GM12864 (cell line): ENCODE results near the gene TP53I11.

ENCODE experiments used
- DNase-seq: peaks from one replicate; pipeline ENCODE4 v3.0.0-alpha.2; 2011; ENCODE audit warnings: low read depth
- H3K4me3 ChIP-seq: 2 replicates; pipeline ENCODE4 v1.5.1; 2011; ENCODE audit warnings: mild to moderate bottlenecking, low read depth, low read length, control low read depth
- CTCF ChIP-seq: IDR thresholded peaks from 2 replicates; pipeline ENCODE4 v1.5.1; 2011; ENCODE audit warnings: low read depth, mild to moderate bottlenecking, moderate library complexity, low read length, control low read depth, inconsistent platforms; ENCODE audit errors: missing control alignments

Gene TP53I11

GRCh38 chr11:44978961-44979331, 28.3 kb upstream of the TP53I11 start:
- no peak for TF ChIP-seq CTCF
- H3K4me3 ChIP-seq: no peak overlapping the region
- no peak for DNase-seq

GRCh38 chr11:44978274-44978960, 27.7 kb upstream of the TP53I11 start:
- TF ChIP-seq CTCF: no peak
- no peak overlapping the region for H3K4me3 ChIP-seq
- no peak for DNase-seq

GRCh38 chr11:44977493-44977984, 26.9 kb upstream of the TP53I11 start:
- no peak for TF ChIP-seq CTCF
- no peak overlapping the region for H3K4me3 ChIP-seq
- no peak for DNase-seq

- no peak overlapping the region for H3K4me3 ChIP-seq
- TF ChIP-seq CTCF: no peak
- no peak for DNase-seq
Measured at GRCh38 chr11:44976576-44976975, 25.9 kb upstream of the TP53I11 start.

- H3K4me3 ChIP-seq: no peak overlapping the region
- TF ChIP-seq CTCF: no peak
- no peak for DNase-seq
Measured at GRCh38 chr11:44974402-44975000, 23.8 kb upstream of the TP53I11 start.

GRCh38 chr11:44973632-44974401, 23.1 kb upstream of the TP53I11 start:
- H3K4me3 ChIP-seq: no peak overlapping the region
- TF ChIP-seq CTCF: no peak
- no peak for DNase-seq
